Measurements from ENCODE around the gene JAG2.

DNA sequence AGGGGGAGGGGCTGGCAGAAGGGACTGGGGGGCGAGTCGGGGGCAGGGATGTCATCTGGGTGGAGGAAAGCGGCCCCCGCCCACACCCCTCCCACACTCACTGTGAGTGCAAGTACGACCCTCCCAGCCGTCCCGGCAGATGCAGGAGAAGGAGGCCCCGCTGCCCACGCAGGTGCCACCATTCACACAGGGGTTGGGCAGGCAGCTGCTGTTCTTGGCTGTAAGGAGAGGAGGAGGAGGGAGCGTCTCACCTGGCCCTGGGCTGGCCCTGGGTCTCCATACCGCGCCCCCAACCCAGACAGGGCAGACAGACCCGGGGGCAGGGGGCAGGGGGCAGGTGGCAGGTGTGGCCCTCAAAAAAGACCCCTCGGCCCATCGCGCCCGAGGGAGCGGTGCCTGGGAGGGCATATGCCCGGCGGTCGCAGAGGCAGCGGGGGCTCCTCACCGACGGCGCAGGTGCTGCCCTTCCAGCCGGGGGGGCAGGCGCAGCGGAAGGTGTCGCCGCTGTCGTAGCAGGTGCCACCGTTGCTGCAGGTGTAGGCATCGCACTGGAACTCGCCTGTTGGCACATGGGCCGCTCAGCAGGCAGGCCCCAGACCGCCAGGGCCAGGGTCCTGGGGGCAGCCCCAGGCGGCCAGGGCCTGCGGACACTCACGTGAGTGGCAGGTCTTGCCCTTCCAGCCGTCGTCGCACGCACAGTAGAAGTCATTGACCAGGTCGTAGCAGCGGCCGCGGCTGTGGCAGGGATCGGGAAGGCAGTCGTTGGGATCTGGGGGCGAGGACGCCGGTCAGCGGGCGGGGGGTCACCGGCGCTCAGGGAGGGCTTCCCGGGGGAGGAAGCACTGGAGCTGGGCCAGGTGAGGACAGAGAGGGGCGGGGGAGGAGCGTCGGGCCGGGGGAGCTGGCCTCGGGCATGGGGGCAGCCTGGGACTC is 20.6 kb downstream of the JAG2 start:
- TF ChIP-seq, protein P1, sequence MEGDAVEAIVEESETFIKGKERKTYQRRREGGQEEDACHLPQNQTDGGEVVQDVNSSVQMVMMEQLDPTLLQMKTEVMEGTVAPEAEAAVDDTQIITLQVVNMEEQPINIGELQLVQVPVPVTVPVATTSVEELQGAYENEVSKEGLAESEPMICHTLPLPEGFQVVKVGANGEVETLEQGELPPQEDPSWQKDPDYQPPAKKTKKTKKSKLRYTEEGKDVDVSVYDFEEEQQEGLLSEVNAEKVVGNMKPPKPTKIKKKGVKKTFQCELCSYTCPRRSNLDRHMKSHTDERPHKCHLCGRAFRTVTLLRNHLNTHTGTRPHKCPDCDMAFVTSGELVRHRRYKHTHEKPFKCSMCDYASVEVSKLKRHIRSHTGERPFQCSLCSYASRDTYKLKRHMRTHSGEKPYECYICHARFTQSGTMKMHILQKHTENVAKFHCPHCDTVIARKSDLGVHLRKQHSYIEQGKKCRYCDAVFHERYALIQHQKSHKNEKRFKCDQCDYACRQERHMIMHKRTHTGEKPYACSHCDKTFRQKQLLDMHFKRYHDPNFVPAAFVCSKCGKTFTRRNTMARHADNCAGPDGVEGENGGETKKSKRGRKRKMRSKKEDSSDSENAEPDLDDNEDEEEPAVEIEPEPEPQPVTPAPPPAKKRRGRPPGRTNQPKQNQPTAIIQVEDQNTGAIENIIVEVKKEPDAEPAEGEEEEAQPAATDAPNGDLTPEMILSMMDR (conservative IDR thresholded peaks at IDR 0.05; ENCODE audit: low read depth, low read length): no peak
- TF ChIP-seq MXI1 (IDR thresholded peaks at IDR 0.05; ENCODE audit: borderline replicate concordance, low read depth, low read length): no peak

All from IMR-90 (cell line).